PC-9 (cell line): Measurements from ENCODE around the gene COG4. TPM values are rescaled to one million over a fixed set of nuclear protein-coding genes. Genes with fewer than 3 reads are reported as not detected.

Source experiments
- BruUV-seq: library from RNA; stranded (reverse); fragments of 400-500 nt; replicated peaks from 2 replicates; lab custom pipeline; 2021; lab: Mats Ljungman, UMichigan
- CTCF ChIA-PET: fragments of 300-600 bp; sonication (Branson Sonifier 250); formaldehyde crosslinking; loops from one replicate; lab custom pipeline; 2022; ENCODE audit warnings: antibody characterized with exemption; lab: Charles Lee
- POLR2A ChIA-PET: fragments of 300-600 bp; sonication (Branson Sonifier 250); formaldehyde crosslinking; loops from one replicate; lab custom pipeline; 2022; ENCODE audit warnings: antibody characterized with exemption; ENCODE audit not compliant: unreplicated experiment; lab: Charles Lee
- DNase-seq, 2 experiments: peaks; one replicate each; pipeline versions ENCODE4 v3.0.0 to v3.0.0-alpha.2; 2015 to 2022; ENCODE audit warnings: mixed read lengths in 1 of 2
- H2AFZ ChIP-seq: fragments of 200-600 bp; sonication (generic); 2 replicates; pipeline ENCODE4 v1.8.1; 2017; ENCODE audit warnings: antibody characterized with exemption
- H3F3A ChIP-seq: fragments of 200-600 bp; sonication (generic); 2 replicates; pipeline ENCODE4 v1.8.1; 2017; ENCODE audit warnings: antibody characterized with exemption, mild to moderate bottlenecking, low read depth; ENCODE audit not compliant: insufficient read depth
- H3K27ac ChIP-seq: fragments of 200-600 bp; sonication (generic); 2 replicates; pipeline ENCODE4 v1.6.1; 2016; ENCODE audit warnings: mixed run types
- H3K27me3 ChIP-seq: fragments of 200-600 bp; sonication (generic); 2 replicates; pipeline ENCODE4 v1.6.1; 2016; ENCODE audit warnings: low read depth, mixed run types; ENCODE audit not compliant: insufficient read depth
- H3K36me3 ChIP-seq: fragments of 200-600 bp; sonication (generic); 2 replicates; pipeline ENCODE4 v1.6.1; 2016; ENCODE audit warnings: low read depth, mixed run types
- H3K4me1 ChIP-seq: fragments of 200-600 bp; sonication (generic); replicated peaks from 2 replicates; pipeline ENCODE4 v1.6.1; 2016; ENCODE audit warnings: mixed run types; ENCODE audit not compliant: insufficient read depth
- H3K4me2 ChIP-seq: fragments of 200-600 bp; sonication (generic); 2 replicates; pipeline ENCODE4 v1.6.1; 2017; ENCODE audit warnings: mixed run types
- H3K4me3 ChIP-seq: fragments of 200-600 bp; sonication (generic); 2 replicates; pipeline ENCODE4 v1.6.1; 2016; ENCODE audit warnings: mixed run types
- H3K79me2 ChIP-seq: fragments of 200-600 bp; sonication (generic); 2 replicates; pipeline ENCODE4 v1.6.1; 2017; ENCODE audit warnings: low read depth, mixed run types
- H3K9me2 ChIP-seq: fragments of 200-600 bp; sonication (generic); 2 replicates; pipeline ENCODE4 v1.8.1; 2017; ENCODE audit warnings: mild to moderate bottlenecking; ENCODE audit not compliant: insufficient read depth
- H3K9me3 ChIP-seq: fragments of 200-600 bp; sonication (generic); 2 replicates; pipeline ENCODE4 v1.8.1; 2016; ENCODE audit warnings: low read depth; ENCODE audit not compliant: insufficient read depth
- H4K20me1 ChIP-seq: fragments of 200-600 bp; sonication (generic); 2 replicates; pipeline ENCODE4 v1.8.1; 2017; ENCODE audit not compliant: insufficient read depth
- CTCF ChIP-seq: fragments of 200-600 bp; sonication (generic); conservative IDR thresholded peaks from 2 replicates; pipeline ENCODE4 v1.6.1; 2017; ENCODE audit warnings: mixed run types, antibody characterized with exemption, mild to moderate bottlenecking, moderate library complexity
- EZH2 ChIP-seq: fragments of 200-600 bp; sonication (generic); IDR thresholded peaks from 2 replicates; pipeline ENCODE4 v1.8.0; 2017; ENCODE audit warnings: antibody characterized with exemption, low read depth
- intact Hi-C: fragments of 100-400 bp; cut with micrococcal nuclease; formaldehyde crosslinking; loops from one replicate; pipeline ENCODE4 v1.10.0; 2022; ENCODE audit not compliant: unreplicated experiment
- total RNA-seq: library from RNA; stranded (reverse); gene quantifications from 2 replicates; pipeline ENCODE4 v1.2.3, GENCODE V29; 2021

Gene COG4
- total RNA-seq, 1 experiment from 2014 or later, result 61.1 TPM

- Histone ChIP-seq H3K36me3 (0 out of 2 replicates have a peak, but pooled peaks cover 21% of the 10 kb centered on the region), H3K4me2 (no peak overlapping the region), H3K9me3 (no peaks in the 10 kb centered on the region), H3K4me1 (no peaks in the 10 kb centered on the region), H3K27ac (no peak overlapping the region), H3K9me2 (no peaks in the 10 kb centered on the region), H3K79me2 (no peaks in the 10 kb centered on the region), H3K4me3 (no peak overlapping the region), H3K27me3 (no peaks in the 10 kb centered on the region), H3F3A (peaks cover 10% of the 10 kb centered on the region; the same call in 1 of the 2 replicates), H2AFZ (no peak overlapping the region), H4K20me1 (no peaks in the 10 kb centered on the region)
- ChIA-PET CTCF (no interaction called here), POLR2A (no interaction called here)
- TF ChIP-seq EZH2, result no peak
- no peak for TF ChIP-seq CTCF
- intact Hi-C loops, result no loop called here
- DNase-seq, result no peak
- BruUV-seq, result no TSS peak
Measured at GRCh38 chr16:70512456-70512855, 10.9 kb downstream of the COG4 start.

GRCh38 chr16:70511833-70512232, 11.5 kb downstream of the COG4 start:
- Histone ChIP-seq H3K4me1 (no peaks in the 10 kb centered on the region), H3F3A (peaks cover 10% of the 10 kb centered on the region; the same call in 1 of the 2 replicates), H3K27me3 (no peaks in the 10 kb centered on the region), H4K20me1 (no peaks in the 10 kb centered on the region), H2AFZ (no peak overlapping the region), H3K27ac (no peak overlapping the region), H3K9me3 (no peaks in the 10 kb centered on the region), H3K9me2 (no peaks in the 10 kb centered on the region), H3K36me3 (0 out of 2 replicates have a peak, but pooled peaks cover 21% of the 10 kb centered on the region), H3K4me3 (no peak overlapping the region), H3K4me2 (no peak overlapping the region), H3K79me2 (no peaks in the 10 kb centered on the region)
- ChIA-PET CTCF (no interaction called here), POLR2A (no interaction called here)
- intact Hi-C loops, result no loop called here
- BruUV-seq, result no TSS peak
- no peak for DNase-seq
- TF ChIP-seq CTCF (no peak), EZH2 (no peak)

DNA sequence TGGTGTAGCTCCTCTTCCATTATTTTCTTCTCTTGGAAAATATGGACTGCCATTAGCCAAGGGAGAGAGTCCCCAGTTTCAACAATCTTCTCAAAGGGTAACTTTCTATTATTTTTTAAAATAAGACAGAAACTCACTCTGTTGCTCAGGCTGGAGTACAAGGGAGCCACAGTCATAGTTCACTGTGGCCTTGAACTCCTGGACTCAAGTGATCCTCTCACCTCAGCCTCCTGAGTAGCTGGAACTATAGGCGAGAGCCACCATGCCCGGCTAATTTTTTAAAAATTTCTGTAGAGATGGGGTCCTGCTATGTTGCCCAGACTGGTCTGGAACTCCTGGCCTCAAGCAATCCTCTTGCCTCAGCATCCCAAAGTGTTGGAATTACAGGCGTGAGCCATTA, 13.1 kb downstream of the COG4 start:
- peaks cover 10% of the 10 kb centered on the region; the same call in 1 of the 2 replicates for H3F3A ChIP-seq
- no peak for DNase-seq
- no peak overlapping the region for H3K4me3 ChIP-seq
- H3K9me2 ChIP-seq, result no peaks in the 10 kb centered on the region
- intact Hi-C loops, result no loop called here
- no peaks in the 10 kb centered on the region for H3K27me3 ChIP-seq
- H4K20me1 ChIP-seq, result no peaks in the 10 kb centered on the region
- H3K4me2 ChIP-seq, result no peak overlapping the region
- no TSS peak for BruUV-seq
- ChIA-PET CTCF (no interaction called here), POLR2A (no interaction called here)
- H3K79me2 ChIP-seq, result no peaks in the 10 kb centered on the region
- no peaks in the 10 kb centered on the region for H3K4me1 ChIP-seq
- TF ChIP-seq EZH2, result no peak
- no peak for TF ChIP-seq CTCF
- no peak overlapping the region for H3K27ac ChIP-seq
- H2AFZ ChIP-seq, result no peak overlapping the region
- 0 out of 2 replicates have a peak, but pooled peaks cover 13% of the 10 kb centered on the region for H3K36me3 ChIP-seq
- no peaks in the 10 kb centered on the region for H3K9me3 ChIP-seq
